GM12873 (cell line): ENCODE measurements around the gene DAND5.

Experiments used
- CTCF ChIP-seq: IDR thresholded peaks from 2 replicates; pipeline ENCODE4 v1.5.1; 2012; ENCODE audit warnings: low read depth, mild to moderate bottlenecking, moderate library complexity, low read length, control low read depth; ENCODE audit not compliant: insufficient read depth; ENCODE audit errors: missing control alignments

DAND5 gene

GRCh38 chr19:13012690-13013608, 43.6 kb downstream of the DAND5 start:
- no peak for TF ChIP-seq CTCF

- TF ChIP-seq CTCF, result no peak
Observed at GRCh38 chr19:13013649-13014048, 44.3 kb downstream of the DAND5 start.

DNA sequence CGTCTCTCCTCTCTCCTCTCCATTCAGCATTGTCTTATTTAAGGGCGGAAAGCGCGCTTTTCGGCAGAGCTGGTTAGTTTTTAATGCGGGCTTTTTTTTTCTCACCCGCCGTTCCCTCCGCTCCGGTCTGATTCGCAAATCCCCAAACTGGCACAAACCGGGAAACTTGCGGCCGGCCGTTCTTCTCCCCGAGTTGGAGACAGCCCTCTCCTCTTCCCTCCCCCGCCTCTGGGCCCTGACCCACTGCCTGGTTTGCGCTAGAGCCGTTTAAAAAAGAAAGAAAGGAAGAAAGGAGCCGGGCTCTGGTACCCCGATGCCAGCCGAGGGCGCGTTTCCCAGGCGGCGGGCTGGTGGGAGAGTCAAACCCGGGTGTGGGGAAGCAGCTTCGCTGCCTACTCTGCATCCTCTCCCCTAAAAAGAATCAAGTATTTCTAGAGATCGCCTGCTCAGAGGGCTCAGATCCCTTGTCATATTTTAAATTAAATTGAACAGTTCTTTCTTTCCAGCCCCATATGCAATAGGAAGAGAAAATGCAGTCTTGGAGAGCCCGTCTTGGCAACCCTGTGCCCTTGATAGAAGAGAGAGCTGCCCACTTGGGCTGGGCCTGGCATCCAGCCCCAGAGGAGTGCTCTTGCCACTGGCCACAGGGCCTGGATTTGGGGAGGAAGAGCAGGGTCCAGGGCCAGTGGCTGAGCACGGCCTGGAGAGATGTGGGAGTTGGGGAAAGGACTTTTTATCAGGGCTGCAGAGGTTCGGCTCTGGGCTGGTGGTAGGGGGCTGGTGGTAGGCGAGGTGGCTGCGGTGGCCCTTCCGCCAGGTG, 44.9 kb downstream of the DAND5 start:
- TF ChIP-seq CTCF, result no peak

DNA sequence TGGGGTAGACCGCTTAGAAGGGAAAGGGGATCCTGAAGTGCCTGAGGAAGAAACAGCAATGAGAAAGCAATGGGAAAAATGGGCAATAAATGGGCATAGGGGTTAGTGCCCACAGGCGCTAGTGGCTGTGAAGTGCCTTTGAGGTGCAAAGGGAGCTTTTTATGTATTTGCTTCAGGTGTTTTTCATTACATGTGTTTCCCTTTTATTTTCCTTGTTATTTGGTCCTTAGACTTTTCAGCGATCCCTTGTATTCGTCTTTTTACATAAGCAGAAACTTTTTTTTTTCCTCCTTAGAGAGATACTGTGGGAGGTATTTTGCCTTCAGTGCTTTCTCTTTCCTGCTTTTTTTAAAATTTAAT, 45.5 kb downstream of the DAND5 start:
- TF ChIP-seq CTCF, result no peak

GRCh38 chr19:13015361-13016223, 46.2 kb downstream of the DAND5 start:
- no peak for TF ChIP-seq CTCF

- TF ChIP-seq CTCF, result no peak
Observed at GRCh38 chr19:13016245-13016627, 46.9 kb downstream of the DAND5 start.

- TF ChIP-seq CTCF, result no peak
Observed at GRCh38 chr19:13016628-13017305, 47.4 kb downstream of the DAND5 start.
